ENCODE results near the gene CTNNA2.

DNA sequence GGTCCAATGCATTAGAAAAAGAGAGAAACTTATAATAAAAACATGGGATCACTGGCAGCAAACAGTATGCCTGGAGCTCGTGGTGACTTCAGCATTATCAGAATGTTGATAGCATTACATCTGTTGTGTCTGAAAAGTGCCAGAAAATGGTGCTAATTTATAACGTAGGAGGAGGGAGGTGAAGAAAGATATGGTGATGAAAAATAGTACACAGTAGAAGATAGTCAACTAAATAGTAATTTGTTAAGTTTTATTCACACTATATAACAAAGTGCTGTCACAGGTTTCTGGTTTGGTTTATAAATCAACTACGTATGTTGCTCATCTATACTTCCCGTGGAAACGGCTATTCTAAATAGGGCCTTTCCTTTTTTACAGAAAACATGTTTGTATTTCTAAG, 674.3 kb downstream of the CTNNA2 start:
- TF ChIP-seq, protein P1, sequence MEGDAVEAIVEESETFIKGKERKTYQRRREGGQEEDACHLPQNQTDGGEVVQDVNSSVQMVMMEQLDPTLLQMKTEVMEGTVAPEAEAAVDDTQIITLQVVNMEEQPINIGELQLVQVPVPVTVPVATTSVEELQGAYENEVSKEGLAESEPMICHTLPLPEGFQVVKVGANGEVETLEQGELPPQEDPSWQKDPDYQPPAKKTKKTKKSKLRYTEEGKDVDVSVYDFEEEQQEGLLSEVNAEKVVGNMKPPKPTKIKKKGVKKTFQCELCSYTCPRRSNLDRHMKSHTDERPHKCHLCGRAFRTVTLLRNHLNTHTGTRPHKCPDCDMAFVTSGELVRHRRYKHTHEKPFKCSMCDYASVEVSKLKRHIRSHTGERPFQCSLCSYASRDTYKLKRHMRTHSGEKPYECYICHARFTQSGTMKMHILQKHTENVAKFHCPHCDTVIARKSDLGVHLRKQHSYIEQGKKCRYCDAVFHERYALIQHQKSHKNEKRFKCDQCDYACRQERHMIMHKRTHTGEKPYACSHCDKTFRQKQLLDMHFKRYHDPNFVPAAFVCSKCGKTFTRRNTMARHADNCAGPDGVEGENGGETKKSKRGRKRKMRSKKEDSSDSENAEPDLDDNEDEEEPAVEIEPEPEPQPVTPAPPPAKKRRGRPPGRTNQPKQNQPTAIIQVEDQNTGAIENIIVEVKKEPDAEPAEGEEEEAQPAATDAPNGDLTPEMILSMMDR (IDR thresholded peaks at IDR 0.05) = no peak
- TF ChIP-seq POLR2A (IDR thresholded peaks at IDR 0.05) = no peak

All from right lobe of liver (tissue), 4 donors.